ENCODE measurements around the gene TIGD6.
"Not testable (repeated sequence)": the region's sequence is repeated elsewhere in the genome, so short reads cannot be mapped to it uniquely, and the experiment has no call there.

The TIGD6 gene

DNA sequence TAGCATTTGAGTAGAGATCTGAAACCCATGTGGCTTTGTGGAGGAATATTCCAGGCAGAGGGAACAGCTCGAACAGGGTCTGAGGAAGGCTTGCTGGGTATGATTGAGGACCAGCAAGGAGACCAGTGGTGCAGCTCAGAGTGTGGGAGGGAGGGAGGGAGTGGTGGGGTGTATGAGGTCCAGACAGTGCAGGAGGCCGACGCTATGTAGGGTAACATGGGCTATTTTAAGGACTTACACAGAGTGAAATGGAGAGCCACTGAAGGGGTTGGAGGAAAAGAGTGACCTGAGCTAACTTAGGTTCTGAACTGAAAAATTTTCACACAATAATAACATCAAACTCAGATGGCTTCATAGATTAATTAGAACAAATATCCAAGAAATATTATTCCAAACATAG lies 42.0 kb upstream of the TIGD6 start:
- in situ Hi-C loops (cut with HindIII; ENCODE audit: low sequenced_read_pairs), result no loop called here
- DNase-seq (ENCODE audit: low read depth, low spot score), result no peak
- TF ChIP-seq, protein P1, sequence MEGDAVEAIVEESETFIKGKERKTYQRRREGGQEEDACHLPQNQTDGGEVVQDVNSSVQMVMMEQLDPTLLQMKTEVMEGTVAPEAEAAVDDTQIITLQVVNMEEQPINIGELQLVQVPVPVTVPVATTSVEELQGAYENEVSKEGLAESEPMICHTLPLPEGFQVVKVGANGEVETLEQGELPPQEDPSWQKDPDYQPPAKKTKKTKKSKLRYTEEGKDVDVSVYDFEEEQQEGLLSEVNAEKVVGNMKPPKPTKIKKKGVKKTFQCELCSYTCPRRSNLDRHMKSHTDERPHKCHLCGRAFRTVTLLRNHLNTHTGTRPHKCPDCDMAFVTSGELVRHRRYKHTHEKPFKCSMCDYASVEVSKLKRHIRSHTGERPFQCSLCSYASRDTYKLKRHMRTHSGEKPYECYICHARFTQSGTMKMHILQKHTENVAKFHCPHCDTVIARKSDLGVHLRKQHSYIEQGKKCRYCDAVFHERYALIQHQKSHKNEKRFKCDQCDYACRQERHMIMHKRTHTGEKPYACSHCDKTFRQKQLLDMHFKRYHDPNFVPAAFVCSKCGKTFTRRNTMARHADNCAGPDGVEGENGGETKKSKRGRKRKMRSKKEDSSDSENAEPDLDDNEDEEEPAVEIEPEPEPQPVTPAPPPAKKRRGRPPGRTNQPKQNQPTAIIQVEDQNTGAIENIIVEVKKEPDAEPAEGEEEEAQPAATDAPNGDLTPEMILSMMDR (IDR thresholded peaks at IDR 0.05; ENCODE audit: low read depth, low read length), result no peak
- no peak overlapping the region for H3K4me3 ChIP-seq (ENCODE audit: low read depth, low read length)

DNA sequence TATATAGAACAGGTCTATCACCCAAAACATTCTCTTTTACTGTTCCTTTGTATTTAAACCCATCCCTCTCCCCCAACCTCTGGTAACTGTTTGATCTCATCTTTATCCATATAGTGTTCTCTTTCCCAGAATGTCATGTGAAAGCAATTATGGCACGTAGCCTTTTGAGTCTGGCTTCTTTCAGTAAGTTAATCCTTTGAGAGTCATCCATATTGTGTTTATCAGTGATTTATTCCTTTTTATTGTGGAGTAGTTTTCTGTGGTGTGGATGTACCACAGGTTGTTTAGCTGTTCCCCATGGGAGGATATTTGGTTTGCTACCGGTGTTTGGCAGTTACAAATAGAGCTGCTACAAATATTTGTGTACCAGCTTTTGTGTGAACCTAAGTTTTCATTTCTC lies 38.1 kb upstream of the TIGD6 start:
- TF ChIP-seq, protein P1 (IDR thresholded peaks at IDR 0.05; ENCODE audit: low read depth, low read length), result no peak
- H3K4me3 ChIP-seq (ENCODE audit: low read depth, low read length), result no peak overlapping the region
- DNase-seq (ENCODE audit: low read depth, low spot score), result no peak
- in situ Hi-C loops (cut with HindIII; ENCODE audit: low sequenced_read_pairs), result no loop called here

DNA sequence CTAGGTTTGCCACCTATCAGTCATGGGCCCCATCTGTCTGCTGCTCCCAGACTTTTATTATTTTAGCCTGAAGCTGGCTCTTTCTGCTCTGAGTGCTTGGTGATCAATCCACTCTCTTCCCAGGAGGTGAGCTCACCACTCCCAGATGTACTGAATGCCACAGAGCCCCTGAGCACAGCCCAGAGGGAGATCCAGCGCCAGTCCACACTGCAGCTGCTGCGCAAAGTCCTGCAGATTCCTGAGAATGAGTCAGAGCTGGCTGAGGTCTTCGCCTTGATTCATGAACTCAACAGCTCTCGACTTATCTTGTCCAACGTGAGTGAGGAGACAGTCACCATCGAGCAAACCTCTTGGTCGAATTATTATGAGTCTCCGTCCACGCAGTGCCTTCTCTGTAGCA lies 36.1 kb upstream of the TIGD6 start:
- H3K4me3 ChIP-seq (ENCODE audit: low read depth, low read length), result no peak overlapping the region
- TF ChIP-seq, protein P1 (IDR thresholded peaks at IDR 0.05; ENCODE audit: low read depth, low read length), result no peak
- in situ Hi-C loops (cut with HindIII; ENCODE audit: low sequenced_read_pairs), result no loop called here
- DNase-seq (ENCODE audit: low read depth, low spot score), result peak; percentile 97

DNA sequence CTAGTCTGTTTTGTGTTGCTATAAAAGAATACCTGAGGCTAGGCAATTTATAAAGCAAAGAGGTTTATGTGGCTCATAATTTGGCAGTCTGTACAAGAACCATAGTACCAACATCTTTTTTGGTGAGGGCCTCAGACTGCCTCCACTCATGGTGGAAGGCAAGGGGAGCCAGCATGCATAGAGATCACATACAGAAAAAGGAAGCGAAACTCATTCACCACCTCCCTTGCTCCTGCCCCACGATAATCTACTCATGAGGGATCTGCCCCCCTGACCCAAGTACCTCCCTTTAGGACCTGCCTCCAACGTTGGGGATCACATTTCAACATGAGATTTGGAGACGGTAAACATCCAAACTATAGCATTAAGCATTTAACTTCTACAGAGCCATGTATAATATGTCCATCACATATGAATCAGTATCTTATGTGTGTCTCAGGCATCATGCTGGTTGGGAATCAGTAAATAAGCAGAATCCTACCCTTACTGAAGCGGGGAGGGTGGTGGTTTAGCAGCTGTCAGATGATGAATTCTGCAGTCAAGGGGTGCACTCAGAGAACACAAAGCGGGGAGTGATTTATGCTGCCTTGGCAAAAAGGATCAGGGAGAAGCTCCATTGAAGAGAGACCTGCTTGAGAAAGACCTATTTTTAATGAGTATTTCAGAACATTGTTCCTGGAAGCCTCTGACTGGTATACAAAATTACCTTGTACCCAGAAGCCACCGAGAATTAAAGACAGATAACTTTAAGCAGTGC lies 34.9 kb upstream of the TIGD6 start:
- no peak for DNase-seq (ENCODE audit: low read depth, low spot score)
- TF ChIP-seq, protein P1 (IDR thresholded peaks at IDR 0.05; ENCODE audit: low read depth, low read length), result no peak
- H3K4me3 ChIP-seq (ENCODE audit: low read depth, low read length), result no peak overlapping the region
- in situ Hi-C loops (cut with HindIII; ENCODE audit: low sequenced_read_pairs), result no loop called here

DNA sequence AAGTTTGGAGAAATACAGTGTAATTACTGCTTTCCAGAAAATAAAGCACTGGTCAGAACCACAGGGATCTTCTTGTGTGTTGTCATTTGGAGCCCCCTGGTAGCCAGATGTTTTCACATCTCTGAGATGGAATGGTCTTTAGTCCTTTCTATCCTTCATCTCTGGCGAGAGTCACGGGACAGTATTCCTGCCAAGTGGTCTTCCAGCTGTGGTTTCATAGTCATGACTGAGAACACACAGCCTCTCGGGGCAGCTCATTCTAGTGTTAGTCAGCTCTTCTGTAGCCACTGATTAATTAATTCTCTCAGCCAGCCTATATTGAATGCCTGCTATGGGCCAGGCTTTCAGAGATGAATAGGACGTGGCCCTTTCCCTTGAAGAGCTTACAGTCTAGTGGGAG lies 34.2 kb upstream of the TIGD6 start:
- in situ Hi-C loops (cut with HindIII; ENCODE audit: low sequenced_read_pairs), result no loop called here
- peak; percentile 89 for DNase-seq (ENCODE audit: low read depth, low spot score)
- TF ChIP-seq, protein P1 (IDR thresholded peaks at IDR 0.05; ENCODE audit: low read depth, low read length), result no peak
- H3K4me3 ChIP-seq (ENCODE audit: low read depth, low read length), result no peak overlapping the region

DNA sequence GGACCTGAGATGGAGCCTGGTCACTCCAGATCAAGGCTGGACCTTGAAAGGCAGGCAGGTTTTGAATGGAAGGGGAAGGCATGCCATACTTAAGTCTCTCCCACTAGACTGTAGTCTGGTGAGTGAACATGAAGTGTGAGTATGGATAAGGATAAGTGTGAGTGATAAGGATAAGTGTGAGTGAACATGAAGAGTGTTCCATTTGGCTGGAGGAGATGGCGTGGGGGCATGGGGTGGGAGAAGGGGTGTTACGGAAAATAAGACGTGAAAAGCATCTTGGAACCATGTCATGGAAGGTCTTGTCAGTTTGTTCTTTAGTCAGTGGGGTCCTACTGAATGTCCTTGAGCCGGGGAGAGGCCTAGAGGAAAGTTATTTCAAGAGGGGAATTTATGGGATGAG lies 32.9 kb upstream of the TIGD6 start:
- no peak for DNase-seq (ENCODE audit: low read depth, low spot score)
- in situ Hi-C loops (cut with HindIII; ENCODE audit: low sequenced_read_pairs), result no loop called here
- H3K4me3 ChIP-seq (ENCODE audit: low read depth, low read length), result no peak overlapping the region
- TF ChIP-seq, protein P1 (IDR thresholded peaks at IDR 0.05; ENCODE audit: low read depth, low read length), result no peak

DNA sequence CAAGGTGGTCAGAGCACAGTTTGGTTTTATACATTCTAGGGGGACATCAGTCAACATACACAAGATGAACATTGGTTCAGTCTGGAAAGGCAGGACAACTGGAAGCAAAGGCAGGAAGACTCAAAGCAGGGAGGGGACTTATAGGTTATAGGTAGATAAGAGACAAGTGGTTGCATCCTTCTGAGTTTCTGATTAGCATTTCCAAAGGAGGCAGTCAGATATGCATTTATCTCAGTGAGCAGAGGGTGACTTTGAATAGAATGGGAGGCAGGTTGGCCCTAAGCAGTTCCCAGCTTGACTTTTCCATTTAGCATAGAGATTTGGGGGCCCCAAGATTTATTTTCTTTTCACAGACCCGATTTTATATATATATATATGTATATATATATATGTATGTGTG lies 27.6 kb upstream of the TIGD6 start:
- DNase-seq (ENCODE audit: low read depth, low spot score); in situ Hi-C loops (cut with HindIII; ENCODE audit: low sequenced_read_pairs); H3K4me3 ChIP-seq (ENCODE audit: low read depth, low read length): not testable (repeated sequence)

Data from astrocyte of the spinal cord (primary cell).